Activated CD4-positive, alpha-beta T cell treated with anti-CD3 and anti-CD28 coated beads, Interleukin-2, amount 50 U/mL, for 24 hours (primary cell): ENCODE measurements around the gene CDK5.

Experiments
- DNase-seq, 2 donors: peaks; one replicate each; pipeline ENCODE4 v3.0.0-alpha.2; 2020; ENCODE audit warnings: low read depth in 1 of 2, low spot score in 1 of 2

Gene CDK5

GRCh38 chr7:151057506-151057988, at the start of gene CDK5:
Gene CDK5, minus strand, starts transcription at chr7:151057897. Its CDS starts 49 bp downstream, at chr7:151057848.
- DNase-seq = no peak

- no peak for DNase-seq
These were observed 46.9 kb upstream of the CDK5 start for GRCh38 chr7:151104411-151105235.

GRCh38 chr7:151103973-151104372, 46.3 kb upstream of the CDK5 start:
- DNase-seq = no peak

- no peak for DNase-seq
These were observed 45.3 kb upstream of the CDK5 start for GRCh38 chr7:151102991-151103390.

- DNase-seq = no peak
These were observed 44.1 kb upstream of the CDK5 start for GRCh38 chr7:151101621-151102396.

- DNase-seq = no peak
These were observed 43.2 kb upstream of the CDK5 start for GRCh38 chr7:151100921-151101320.

- no peak for DNase-seq
These were observed 42.0 kb upstream of the CDK5 start for GRCh38 chr7:151099486-151100211.

- no peak for DNase-seq
These were observed 38.3 kb upstream of the CDK5 start for GRCh38 chr7:151095828-151096475.

- DNase-seq = no peak
These were observed 37.6 kb upstream of the CDK5 start for GRCh38 chr7:151095123-151095797.

- DNase-seq = no peak
These were observed 37.0 kb upstream of the CDK5 start for GRCh38 chr7:151094675-151095074.

GRCh38 chr7:151093748-151094147, 36.1 kb upstream of the CDK5 start:
- DNase-seq = no peak

GRCh38 chr7:151091988-151092387, 34.3 kb upstream of the CDK5 start:
- no peak for DNase-seq

- DNase-seq = no peak
These were observed 33.7 kb upstream of the CDK5 start for GRCh38 chr7:151091431-151091830.

GRCh38 chr7:151091003-151091402, 33.3 kb upstream of the CDK5 start:
- DNase-seq = no peak

GRCh38 chr7:151089893-151090730, 32.4 kb upstream of the CDK5 start:
- no peak for DNase-seq

- DNase-seq = no peak
These were observed 31.4 kb upstream of the CDK5 start for GRCh38 chr7:151088856-151089699.

- DNase-seq = no peak
These were observed 30.5 kb upstream of the CDK5 start for GRCh38 chr7:151088019-151088855.
